ENCODE measurements around the gene PLCB1.

DNA sequence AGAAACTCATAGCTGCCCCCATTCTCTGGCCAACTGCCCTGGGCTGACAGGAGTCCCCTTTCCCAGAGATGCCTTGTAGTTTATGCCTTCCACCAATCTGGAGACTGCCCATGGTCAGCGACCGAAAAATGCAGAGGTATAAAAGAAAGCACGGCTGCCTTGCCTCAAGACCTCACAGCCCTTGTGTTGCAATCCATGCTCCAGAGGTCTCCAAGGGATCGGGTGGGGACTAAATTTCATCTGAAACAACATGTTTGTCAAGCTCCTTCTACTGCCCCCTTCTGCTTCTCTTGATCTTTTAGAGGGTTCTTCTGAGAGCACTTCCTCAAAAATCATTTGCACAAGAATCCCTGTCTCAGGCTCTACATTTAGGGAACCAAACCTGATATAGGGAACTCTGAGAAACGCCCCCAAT, 128.8 kb downstream of the PLCB1 start:
- TF ChIP-seq, protein P1, sequence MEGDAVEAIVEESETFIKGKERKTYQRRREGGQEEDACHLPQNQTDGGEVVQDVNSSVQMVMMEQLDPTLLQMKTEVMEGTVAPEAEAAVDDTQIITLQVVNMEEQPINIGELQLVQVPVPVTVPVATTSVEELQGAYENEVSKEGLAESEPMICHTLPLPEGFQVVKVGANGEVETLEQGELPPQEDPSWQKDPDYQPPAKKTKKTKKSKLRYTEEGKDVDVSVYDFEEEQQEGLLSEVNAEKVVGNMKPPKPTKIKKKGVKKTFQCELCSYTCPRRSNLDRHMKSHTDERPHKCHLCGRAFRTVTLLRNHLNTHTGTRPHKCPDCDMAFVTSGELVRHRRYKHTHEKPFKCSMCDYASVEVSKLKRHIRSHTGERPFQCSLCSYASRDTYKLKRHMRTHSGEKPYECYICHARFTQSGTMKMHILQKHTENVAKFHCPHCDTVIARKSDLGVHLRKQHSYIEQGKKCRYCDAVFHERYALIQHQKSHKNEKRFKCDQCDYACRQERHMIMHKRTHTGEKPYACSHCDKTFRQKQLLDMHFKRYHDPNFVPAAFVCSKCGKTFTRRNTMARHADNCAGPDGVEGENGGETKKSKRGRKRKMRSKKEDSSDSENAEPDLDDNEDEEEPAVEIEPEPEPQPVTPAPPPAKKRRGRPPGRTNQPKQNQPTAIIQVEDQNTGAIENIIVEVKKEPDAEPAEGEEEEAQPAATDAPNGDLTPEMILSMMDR (IDR thresholded peaks at IDR 0.05): no peak
- no peak for TF ChIP-seq POLR2A (IDR thresholded peaks at IDR 0.05)

Measured in uterus (tissue), 2 donors.